Measurements from ENCODE around the gene ELFN1.

ELFN1 gene

DNA sequence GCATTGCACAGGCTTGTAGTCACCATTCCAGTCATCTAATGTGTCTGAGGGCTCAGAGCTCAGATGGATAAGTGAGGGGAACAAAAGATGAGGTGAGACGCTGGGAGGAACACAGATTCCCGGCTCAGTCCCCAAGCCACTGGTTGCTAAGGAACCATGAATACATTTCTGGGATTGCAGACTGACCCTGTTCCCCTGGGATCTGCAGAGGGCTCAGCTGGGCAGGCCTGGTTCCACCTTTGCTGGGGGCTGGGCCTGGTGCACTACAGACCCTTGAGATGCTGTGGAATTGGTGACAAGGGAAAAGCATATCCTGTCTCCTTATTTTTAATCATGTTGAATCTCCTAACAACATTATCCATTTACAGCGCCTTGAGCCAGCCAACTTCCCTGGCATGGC, 19.2 kb downstream of the ELFN1 start:
- no peak for TF ChIP-seq CTCF (IDR thresholded peaks at IDR 0.05; ENCODE audit: insufficient read depth, low read length, poor library complexity, severe bottlenecking)
- no peak overlapping the region for H3K4me2 ChIP-seq (ENCODE audit: low read depth, low read length, poor library complexity, severe bottlenecking)
- H3K9me3 ChIP-seq (ENCODE audit: insufficient read depth, low read length), result peaks cover 10% of the 10 kb centered on the region; the same call in 1 of the 2 replicates
- H2AFZ ChIP-seq (ENCODE audit: low read depth, low read length, severe bottlenecking), result no peak overlapping the region
- H3K4me3 ChIP-seq (ENCODE audit: insufficient read depth, low read length, poor library complexity, severe bottlenecking), result no peak overlapping the region
- H3K27ac ChIP-seq (ENCODE audit: low read depth, low read length), result no peak overlapping the region
- peaks cover 6% of the 10 kb centered on the region; the same call in 1 of the 2 replicates for H3K27me3 ChIP-seq (ENCODE audit: low read length)
- H4K20me1 ChIP-seq (ENCODE audit: low read depth, low read length), result no peaks in the 10 kb centered on the region
- 0 out of 2 replicates have a peak, but pooled peaks cover 3% of the 10 kb centered on the region for H3K9me2 ChIP-seq (replicated peaks; ENCODE audit: insufficient read depth, low read length)
- no peaks in the 10 kb centered on the region; the same call in 1 of the 2 replicates for H3K36me3 ChIP-seq (ENCODE audit: low read length)
- H3K79me2 ChIP-seq (ENCODE audit: insufficient read depth, low read length), result no peaks in the 10 kb centered on the region
- no peak overlapping the region for H3K9ac ChIP-seq (ENCODE audit: low read length)
- no peaks in the 10 kb centered on the region for H3F3A ChIP-seq (ENCODE audit: insufficient read depth)

- H3K36me3 ChIP-seq (ENCODE audit: low read length), result no peaks in the 10 kb centered on the region; the same call in 1 of the 2 replicates
- H2AFZ ChIP-seq (ENCODE audit: low read depth, low read length, severe bottlenecking), result no peak overlapping the region
- H3K9me3 ChIP-seq (ENCODE audit: insufficient read depth, low read length), result no peaks in the 10 kb centered on the region; the same call in 1 of the 2 replicates
- H3K9ac ChIP-seq (ENCODE audit: low read length), result no peak overlapping the region
- no peak overlapping the region for H3K4me2 ChIP-seq (ENCODE audit: low read depth, low read length, poor library complexity, severe bottlenecking)
- H3K4me3 ChIP-seq (ENCODE audit: insufficient read depth, low read length, poor library complexity, severe bottlenecking), result no peak overlapping the region
- 0 out of 2 replicates have a peak, but pooled peaks cover 3% of the 10 kb centered on the region for H3K9me2 ChIP-seq (replicated peaks; ENCODE audit: insufficient read depth, low read length)
- no peaks in the 10 kb centered on the region for H3K27me3 ChIP-seq (ENCODE audit: low read length)
- H3K79me2 ChIP-seq (ENCODE audit: insufficient read depth, low read length), result no peaks in the 10 kb centered on the region
- no peak overlapping the region for H3K27ac ChIP-seq (ENCODE audit: low read depth, low read length)
- no peak for TF ChIP-seq CTCF (IDR thresholded peaks at IDR 0.05; ENCODE audit: insufficient read depth, low read length, poor library complexity, severe bottlenecking)
- no peak for TF ChIP-seq EZH2phosphoT487 (conservative IDR thresholded peaks at IDR 0.05; ENCODE audit: low read length)
- no peaks in the 10 kb centered on the region for H3F3A ChIP-seq (ENCODE audit: insufficient read depth)
- no peaks in the 10 kb centered on the region for H4K20me1 ChIP-seq (ENCODE audit: low read depth, low read length)
Observed at GRCh38 chr7:1690359-1690958, 20.4 kb downstream of the ELFN1 start.

GRCh38 chr7:1691096-1691495, 21.0 kb downstream of the ELFN1 start:
- Histone ChIP-seq H3K79me2 (ENCODE audit: insufficient read depth, low read length) (no peaks in the 10 kb centered on the region), H3F3A (ENCODE audit: insufficient read depth) (no peaks in the 10 kb centered on the region), H3K27ac (ENCODE audit: low read depth, low read length) (no peak overlapping the region), H3K9me3 (ENCODE audit: insufficient read depth, low read length) (no peaks in the 10 kb centered on the region; the same call in 1 of the 2 replicates), H3K27me3 (ENCODE audit: low read length) (no peaks in the 10 kb centered on the region), H3K4me3 (ENCODE audit: insufficient read depth, low read length, poor library complexity, severe bottlenecking) (no peak overlapping the region), H3K9me2 (replicated peaks; ENCODE audit: insufficient read depth, low read length) (0 out of 2 replicates have a peak, but pooled peaks cover 3% of the 10 kb centered on the region), H4K20me1 (ENCODE audit: low read depth, low read length) (no peaks in the 10 kb centered on the region), H3K36me3 (ENCODE audit: low read length) (no peaks in the 10 kb centered on the region), H3K4me2 (ENCODE audit: low read depth, low read length, poor library complexity, severe bottlenecking) (no peak overlapping the region), H2AFZ (ENCODE audit: low read depth, low read length, severe bottlenecking) (no peak overlapping the region), H3K9ac (ENCODE audit: low read length) (no peak overlapping the region)
- TF ChIP-seq CTCF (IDR thresholded peaks at IDR 0.05; ENCODE audit: insufficient read depth, low read length, poor library complexity, severe bottlenecking) (no peak), EZH2phosphoT487 (conservative IDR thresholded peaks at IDR 0.05; ENCODE audit: low read length) (no peak)
